Measurements from ENCODE around the gene RAD51B. TPM values are rescaled to one million over a fixed set of nuclear protein-coding genes. Genes with fewer than 3 reads are reported as not detected.

The RAD51B gene
- total RNA-seq, 1 experiment from 2014 or later: 16.7 TPM

GRCh38 chr14:68145036-68145435, 325.5 kb downstream of the RAD51B start:
- Histone ChIP-seq H3K56ac (ENCODE audit: insufficient read length, low read depth, low read length) (no peak overlapping the region), H4K5ac (ENCODE audit: insufficient read length, low read depth, low read length) (no peak overlapping the region), H2BK12ac (ENCODE audit: insufficient read length, low read depth, low read length) (no peak overlapping the region), H2BK15ac (ENCODE audit: low read depth, low read length) (no peak overlapping the region), H3K23me2 (ENCODE audit: insufficient read length, low read depth, low read length, poor library complexity, severe bottlenecking) (no peaks in the 10 kb centered on the region), H4K20me1 (ENCODE audit: control insufficient read depth, insufficient read depth, insufficient read length) (no peaks in the 10 kb centered on the region), H3K79me1 (ENCODE audit: insufficient read depth, low read depth, low read length, poor library complexity, severe bottlenecking) (no peaks in the 10 kb centered on the region), H2BK20ac (ENCODE audit: low read depth, low read length, poor library complexity, severe bottlenecking) (no peak overlapping the region), H3K9me3 (ENCODE audit: control insufficient read depth, low read depth, low read length) (no peaks in the 10 kb centered on the region), H4K8ac (replicated peaks; ENCODE audit: insufficient read length, low read depth, low read length) (no peak overlapping the region), H2BK5ac (ENCODE audit: insufficient read length, low read length) (no peak overlapping the region), H3K18ac (ENCODE audit: insufficient read length, low read depth, low read length) (no peak overlapping the region), H3K4me1 (ENCODE audit: insufficient read depth, low read length) (no peaks in the 10 kb centered on the region; the same call in 1 of the 2 replicates), H3K79me2 (ENCODE audit: insufficient read depth, low read length) (no peaks in the 10 kb centered on the region), H3K9ac (ENCODE audit: extremely low read depth, insufficient read length, low read length) (no peak overlapping the region), H2AK5ac (ENCODE audit: insufficient read length, low read length) (no peak overlapping the region), H3K27me3 (ENCODE audit: insufficient read depth, low read length) (no peaks in the 10 kb centered on the region), H3K23ac (ENCODE audit: insufficient read length, low read depth, low read length) (no peak overlapping the region), H2BK120ac (ENCODE audit: low read depth, low read length, poor library complexity, severe bottlenecking) (no peak overlapping the region), H3K27ac (ENCODE audit: insufficient read length, low read depth, low read length) (no peak overlapping the region), H3K14ac (ENCODE audit: insufficient read depth, low read length) (no peak overlapping the region), H3K4me2 (ENCODE audit: insufficient read depth, insufficient read length, low read length) (no peak overlapping the region), H4K91ac (ENCODE audit: insufficient read length, low read depth, low read length) (no peak overlapping the region), H3K4ac (ENCODE audit: low read depth, low read length) (no peak overlapping the region), H2AFZ (ENCODE audit: low read length) (no peak overlapping the region), H3T11ph (ENCODE audit: low read length) (no peak overlapping the region)
- DNase-seq: no peak
- Mint-ChIP-seq H3K4me3 (no peak overlapping the region), H3K4me1 (peaks cover 16 to 24% of the 10 kb centered on the region in 2 experiments; a peak in 3 of 4 replicates), H3K27ac (no peak overlapping the region), H3K36me3 (ENCODE audit: insufficient read depth in 1 of 3, low read depth in 3 of 3) (peaks cover 7 to 13% (median 9%) of the 10 kb centered on the region in 3 experiments; a peak in 5 of 7 replicates), H3K27me3 (ENCODE audit: low read depth) (no peaks in the 10 kb centered on the region), H3K9me3 (peaks cover 4 to 8% of the 10 kb centered on the region in 2 experiments; a peak in 2 of 5 replicates)
- no peak for TF ChIP-seq CTCF (conservative IDR thresholded peaks at IDR 0.05)
- WGBS (ENCODE audit: extremely low coverage, insufficient read length, low lambda C conversion rate): no CpG with 5 or more reads among the region's 2 CpGs
